Keratinocyte (primary cell): ENCODE data around the gene TBC1D8.

Source experiments
- CTCF ChIP-seq, 3 experiments: IDR thresholded peaks in 1 of 3; conservative IDR thresholded peaks in 1 of 3; optimal IDR thresholded peaks in 1 of 3; 2 replicates in 2 of 3; 3 replicates in 1 of 3; pipeline versions ENCODE3 to v1.5.1; 2011; ENCODE audit warnings: low read length in 3 of 3, mild to moderate bottlenecking in 3 of 3, moderate library complexity in 2 of 3, control low read depth in 1 of 3, inconsistent platforms in 1 of 3; ENCODE audit not compliant: insufficient read depth in 2 of 3; ENCODE audit errors: extremely low read depth in 1 of 3
- EZH2 ChIP-seq: IDR thresholded peaks from one replicate; pipeline ENCODE4 v1.6.1; 2012; ENCODE audit warnings: inconsistent platforms, mild to moderate bottlenecking, low read length, moderate library complexity

- TF ChIP-seq CTCF (optimal IDR thresholded peaks at IDR 0.05 in 1 of 3, IDR thresholded peaks at IDR 0.05 in 1 of 3, conservative IDR thresholded peaks at IDR 0.05 in 1 of 3; ENCODE audit: extremely low read depth in 1 of 3, insufficient read depth in 2 of 3, low read length in 3 of 3) (no peak), EZH2 (no peak)
Measured at GRCh38 chr2:101146535-101146934, 4.6 kb downstream of the TBC1D8 start.
